Stimulated activated CD8-positive, alpha-beta memory T cell treated with anti-CD3 and anti-CD28 coated beads, Interleukin-4, amount 100 ng/mL, for 48 hours (primary cell): Measurements from ENCODE around the gene ARRDC1.
A peak's percentile ranks its signal among the peaks of the same experiment; 100 is the strongest.
"Not testable (repeated sequence)": the region's sequence is repeated elsewhere in the genome, so short reads cannot be mapped to it uniquely, and the experiment has no call there.

Experiments
- DNase-seq: peaks from one replicate; pipeline ENCODE4 v3.0.0-alpha.2; 2020

The ARRDC1 gene

DNA sequence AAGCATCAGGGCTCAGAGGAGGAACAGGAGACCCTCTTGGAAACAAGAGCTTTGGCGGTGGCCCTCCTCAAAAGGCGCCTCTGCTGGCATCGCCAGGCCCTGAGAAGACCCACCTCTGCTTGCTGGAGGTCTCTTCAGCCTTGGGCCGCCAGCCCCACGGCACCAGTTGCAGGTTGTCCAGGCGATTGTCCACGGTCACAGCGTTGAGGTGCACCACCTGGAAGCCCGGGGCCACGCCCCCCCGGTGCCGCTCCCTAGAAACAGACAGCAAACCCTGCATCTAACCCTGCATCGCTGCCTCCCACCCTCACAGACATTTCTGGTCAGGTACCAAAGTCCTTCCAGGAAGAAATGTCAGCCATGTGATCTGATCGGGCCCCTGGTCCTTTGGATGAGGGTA is 18.6 kb upstream of the ARRDC1 start:
- no peak for DNase-seq

GRCh38 chr9:137588311-137588710 is 17.2 kb upstream of the ARRDC1 start:
- no peak for DNase-seq

- no peak for DNase-seq
These were observed 16.6 kb upstream of the ARRDC1 start for GRCh38 chr9:137588891-137589290.

DNA sequence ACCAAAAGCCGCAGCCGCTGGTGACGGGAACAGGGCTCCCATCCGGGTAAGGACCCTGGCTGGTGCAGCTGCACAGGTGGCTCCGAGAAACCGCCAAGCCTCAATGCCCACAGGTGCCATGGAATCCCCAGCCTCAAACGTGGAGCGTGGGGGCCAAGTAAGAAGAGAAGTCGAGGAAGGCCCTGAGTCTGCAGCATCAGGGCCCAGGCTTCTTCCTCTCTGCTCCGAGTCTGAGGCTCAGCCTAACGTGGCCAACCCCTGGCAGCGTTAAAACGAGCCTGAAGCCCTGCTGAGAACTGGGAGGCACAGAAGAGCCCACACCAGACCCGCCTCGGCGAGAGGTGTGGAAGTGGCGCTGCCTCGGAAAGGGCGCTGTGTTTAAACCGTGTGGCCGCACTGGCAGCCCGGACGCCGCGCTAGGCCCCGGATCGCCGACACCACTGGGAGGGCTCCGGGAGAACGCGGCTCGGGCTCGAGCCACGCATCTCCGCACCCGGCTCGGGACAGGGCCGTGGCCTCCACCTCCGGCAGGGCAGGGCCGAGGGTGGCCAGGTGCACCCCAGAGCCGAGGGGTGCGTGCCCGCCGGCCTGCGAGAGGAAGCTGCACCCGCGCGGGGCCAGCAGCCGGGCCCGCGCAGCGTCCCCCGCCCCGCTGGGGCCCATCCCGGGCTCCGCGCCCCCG is 15.9 kb upstream of the ARRDC1 start:
- peak; percentile 31 for DNase-seq

- DNase-seq: no peak
These were observed 15.4 kb upstream of the ARRDC1 start for GRCh38 chr9:137590123-137590468.

GRCh38 chr9:137590469-137591383 is 14.8 kb upstream of the ARRDC1 start, which contains the start of gene ZMYND19:
TSS of gene ZMYND19 (minus strand) at chr9:137590512. CDS start at chr9:137590263, 249 bp downstream.
- peak; percentile 93 for DNase-seq

- DNase-seq: no peak
These were observed 12.7 kb upstream of the ARRDC1 start for GRCh38 chr9:137592767-137593166.

GRCh38 chr9:137593176-137593575 is 12.3 kb upstream of the ARRDC1 start:
- DNase-seq: no peak

- DNase-seq: not testable (repeated sequence)
These were observed 8.9 kb upstream of the ARRDC1 start for GRCh38 chr9:137596577-137596976.

- no peak for DNase-seq
These were observed 6.5 kb upstream of the ARRDC1 start for GRCh38 chr9:137598943-137599342.

DNA sequence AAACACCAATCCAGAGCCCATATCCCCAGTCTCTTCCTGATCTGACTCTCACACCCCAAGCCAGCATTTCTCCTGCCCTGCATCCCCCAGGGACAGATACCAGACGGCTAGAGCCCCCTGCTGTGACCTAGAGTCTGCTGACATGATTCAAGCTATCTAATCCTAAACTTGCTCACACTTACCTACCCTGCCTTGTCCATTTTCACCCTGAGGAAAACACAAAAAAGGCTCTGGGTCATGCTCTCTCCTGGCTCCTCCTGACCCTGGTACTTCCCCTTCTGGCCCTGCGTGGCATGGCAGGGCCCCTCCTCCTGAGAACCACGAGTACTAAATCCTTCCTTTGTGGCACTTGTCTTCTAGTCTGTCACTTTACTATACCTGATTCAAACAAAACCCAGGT is 2.8 kb upstream of the ARRDC1 start:
- no peak for DNase-seq

DNA sequence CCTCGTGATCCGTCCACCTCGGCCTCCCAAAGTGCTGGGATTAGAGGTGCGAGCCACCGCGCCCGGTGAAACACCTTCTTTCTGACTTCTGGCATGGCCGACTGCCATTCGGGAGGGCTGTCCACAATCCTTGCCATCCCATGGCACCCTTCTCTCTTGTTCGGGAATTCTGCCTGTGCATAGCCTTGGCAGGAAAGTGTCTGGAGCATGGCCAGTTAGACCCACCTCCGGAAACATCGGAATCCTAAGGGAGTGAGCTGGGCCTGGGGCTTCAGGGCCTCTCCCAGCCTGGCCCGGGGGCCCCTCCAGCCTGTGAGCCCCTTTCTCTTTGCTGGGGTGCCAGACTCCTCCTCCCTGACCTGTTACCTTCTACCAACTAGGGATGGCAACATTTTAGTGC is 1.6 kb upstream of the ARRDC1 start:
- no peak for DNase-seq

DNA sequence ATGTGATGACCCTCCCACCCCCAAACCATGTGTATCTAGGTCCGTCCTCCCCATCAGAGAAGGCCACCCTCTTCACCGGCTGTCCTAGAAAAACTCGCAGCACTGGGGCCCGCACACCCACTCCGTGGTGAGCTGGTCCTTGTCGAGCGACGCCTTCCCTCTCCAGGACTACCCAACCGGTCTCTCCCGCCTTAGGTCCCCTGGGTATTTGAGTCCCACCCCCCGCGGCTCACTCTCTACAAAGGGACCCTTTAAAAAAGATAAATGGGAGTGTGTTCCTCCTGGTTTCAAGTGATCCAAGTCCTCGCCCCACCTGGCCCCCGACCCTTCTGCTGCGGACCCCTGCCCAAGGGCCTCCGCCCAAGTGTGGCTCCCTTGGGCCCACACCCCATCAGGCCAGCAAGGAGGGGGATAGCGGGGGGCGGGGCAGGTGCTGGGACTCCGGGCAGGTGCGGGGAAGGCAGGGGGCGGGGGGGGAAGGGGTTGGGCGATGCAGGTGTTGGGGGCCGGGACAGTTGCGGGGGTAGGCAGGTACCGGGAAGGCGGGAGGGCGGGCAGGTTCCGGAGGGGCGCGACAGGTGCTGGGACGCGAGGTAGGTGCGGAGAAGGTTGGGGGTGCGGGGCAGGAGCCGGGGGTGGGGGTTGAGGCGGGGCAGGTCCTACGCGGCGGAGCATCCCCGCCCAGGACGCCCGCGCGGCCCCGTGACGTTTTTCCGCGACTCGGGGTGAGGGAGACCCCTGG is 970 bp upstream of the ARRDC1 start:
- no peak for DNase-seq

DNA sequence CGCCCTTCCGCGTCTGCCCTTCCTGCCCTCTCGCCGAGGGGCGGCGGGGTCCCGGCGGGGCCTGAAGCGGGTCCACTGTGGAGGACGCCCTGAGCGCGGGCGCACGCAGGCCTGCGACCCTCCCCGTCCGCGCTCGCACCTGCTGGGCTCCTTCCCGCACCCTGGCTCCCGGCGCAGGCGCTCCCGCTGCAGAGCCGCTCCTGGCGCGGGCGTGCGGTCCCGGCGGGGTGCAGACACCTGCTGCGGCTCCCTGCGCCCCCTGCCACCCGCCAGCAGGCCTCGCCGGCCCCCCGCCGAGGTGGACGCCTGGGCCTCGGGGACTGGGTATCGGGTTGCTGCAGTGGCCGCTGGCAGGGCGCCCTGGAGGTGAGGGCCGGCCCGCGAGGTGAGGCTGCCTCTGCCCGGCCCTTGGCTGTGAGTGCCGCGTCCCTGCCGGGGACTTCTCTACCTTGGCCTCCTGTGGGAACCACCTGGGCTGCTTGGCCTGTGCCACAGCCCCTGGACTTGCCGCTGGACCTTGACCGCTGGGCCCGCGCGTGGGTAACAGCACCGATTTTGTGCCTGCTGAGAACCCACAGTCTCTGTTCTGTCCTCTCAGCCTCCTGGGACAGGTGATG is 627 bp downstream of the ARRDC1 start:
- DNase-seq: no peak

- DNase-seq: no peak
These were observed 1.2 kb downstream of the ARRDC1 start for GRCh38 chr9:137606734-137607138.

GRCh38 chr9:137607141-137607857 is 1.8 kb downstream of the ARRDC1 start:
- DNase-seq: no peak

DNA sequence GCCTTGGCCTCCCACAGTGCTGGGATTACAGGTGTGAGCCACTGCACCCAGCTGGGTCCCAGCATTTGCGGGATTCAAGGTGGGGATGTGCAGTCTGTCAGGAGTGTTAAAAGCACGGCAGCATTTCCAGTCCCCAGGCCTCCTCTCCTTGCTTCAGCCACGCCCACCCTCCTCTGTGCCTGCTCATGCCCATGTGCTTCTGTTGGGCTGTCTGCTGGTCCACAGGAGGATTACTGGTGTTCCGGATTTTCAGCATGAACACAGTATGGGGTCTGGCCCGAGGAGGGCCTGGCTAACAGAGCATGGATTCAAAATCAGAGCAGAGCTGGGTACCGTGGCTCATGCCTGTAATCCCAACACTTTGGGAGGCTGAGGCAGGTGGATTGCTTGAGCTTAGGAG is 5.5 kb downstream of the ARRDC1 start:
- no peak for DNase-seq

- peak; percentile 61 for DNase-seq
These were observed 6.4 kb downstream of the ARRDC1 start for GRCh38 chr9:137611623-137612609.

DNA sequence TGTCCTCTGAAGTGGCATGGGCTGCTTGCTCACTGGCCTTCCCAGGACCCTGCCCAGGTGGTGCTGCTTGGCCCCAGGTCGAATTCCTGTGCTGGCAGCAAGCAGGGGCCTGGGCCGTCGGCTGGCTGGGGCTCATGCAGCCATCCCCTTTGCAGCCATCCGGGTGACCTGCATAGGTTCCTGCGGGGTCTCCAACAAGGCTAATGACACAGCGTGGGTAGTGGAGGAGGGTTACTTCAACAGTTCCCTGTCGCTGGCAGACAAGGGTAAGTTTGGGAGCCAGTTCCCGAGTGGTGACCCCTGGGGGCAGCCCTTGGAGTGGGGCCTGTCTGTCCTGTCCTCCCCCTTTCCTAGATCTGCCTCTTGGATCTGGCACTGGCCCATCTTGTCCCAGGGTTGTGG is 7.3 kb downstream of the ARRDC1 start:
- DNase-seq: no peak

GRCh38 chr9:137613259-137613658 is 7.8 kb downstream of the ARRDC1 start:
- no peak for DNase-seq
